Colonic mucosa (tissue), 4 donors: ENCODE measurements around the gene HSD17B4. TPM values are rescaled to one million over a fixed set of nuclear protein-coding genes. Genes with fewer than 3 reads are reported as not detected.
"Not testable (repeated sequence)": the region's sequence is repeated elsewhere in the genome, so short reads cannot be mapped to it uniquely, and the experiment has no call there.

Source experiments
- DNase-seq: peaks from one replicate; pipeline ENCODE4 v3.0.0-alpha.2; 2020
- H3K27ac ChIP-seq: fragments of 200-600 bp; one replicate; pipeline ENCODE4 v1.8.0; 2021
- H3K27me3 ChIP-seq: fragments of 200-600 bp; one replicate; pipeline ENCODE4 v1.8.0; 2021
- H3K36me3 ChIP-seq: fragments of 200-600 bp; one replicate; pipeline ENCODE4 v1.8.0; 2021
- H3K4me1 ChIP-seq: fragments of 200-600 bp; one replicate; pipeline ENCODE4 v1.8.0; 2021; ENCODE audit warnings: mild to moderate bottlenecking
- H3K4me3 ChIP-seq: fragments of 200-600 bp; one replicate; pipeline ENCODE4 v1.8.0; 2021
- H3K9ac ChIP-seq, 2 donors: one replicate each; pipeline ENCODE4 v1.7.0; 2013; ENCODE audit warnings: control low read depth in 2 of 2, low read depth in 2 of 2, low read length in 2 of 2
- H3K9me3 ChIP-seq: fragments of 200-600 bp; one replicate; pipeline ENCODE4 v1.8.0; 2021
- intact Hi-C: fragments of 100-400 bp; cut with DNase I; formaldehyde crosslinking; loops from one replicate; pipeline ENCODE4 v1.14.1; 2022
- total RNA-seq, 2 donors: library from RNA; stranded (reverse); fragmentation: NEBNext Ultra II Directional in 1 of 2; extraction: Animal tissue kit (Norgen Biotek cat#: 25700) in 1 of 2; gene quantifications; one replicate each; pipeline ENCODE4 v1.2.1, GENCODE V29; 2021
- TF ChIP-seq, protein P1 (sequence below): fragments of 200-600 bp; IDR thresholded peaks from one replicate; pipeline ENCODE4 v1.8.0; 2022; ENCODE audit warnings: antibody characterized with exemption, mild to moderate bottlenecking
- donor health status: healthy.
- donor health status: DM: no; HTN: no; CAD: no.
- donor health status: DM: no; HTN: no; CAD: no.

Gene HSD17B4
- total RNA-seq, 2 donors from 2014 or later: 252 to 304 TPM

DNA sequence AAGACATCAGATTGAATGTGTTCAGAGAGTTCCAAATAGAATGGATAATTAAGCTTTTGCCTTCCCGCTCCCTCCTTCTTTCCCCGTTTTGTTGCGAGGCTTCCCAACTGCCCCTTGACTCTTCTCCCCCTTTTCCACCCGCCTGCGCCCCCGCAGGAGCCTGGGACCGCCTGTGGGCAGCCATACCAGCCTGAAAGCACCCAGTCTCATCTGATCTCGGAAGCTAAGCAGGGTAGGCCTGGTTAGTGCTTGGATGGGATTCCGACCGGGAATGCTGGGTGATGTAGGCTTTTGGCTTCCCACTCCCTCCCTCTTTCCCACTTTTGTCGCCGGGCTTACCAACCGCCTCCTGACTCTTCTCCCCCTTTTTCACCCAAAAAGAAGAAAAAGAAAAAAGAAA, 6.8 kb upstream of the HSD17B4 start:
- H3K9me3 ChIP-seq: no peaks in the 10 kb centered on the region
- TF ChIP-seq, protein P1, sequence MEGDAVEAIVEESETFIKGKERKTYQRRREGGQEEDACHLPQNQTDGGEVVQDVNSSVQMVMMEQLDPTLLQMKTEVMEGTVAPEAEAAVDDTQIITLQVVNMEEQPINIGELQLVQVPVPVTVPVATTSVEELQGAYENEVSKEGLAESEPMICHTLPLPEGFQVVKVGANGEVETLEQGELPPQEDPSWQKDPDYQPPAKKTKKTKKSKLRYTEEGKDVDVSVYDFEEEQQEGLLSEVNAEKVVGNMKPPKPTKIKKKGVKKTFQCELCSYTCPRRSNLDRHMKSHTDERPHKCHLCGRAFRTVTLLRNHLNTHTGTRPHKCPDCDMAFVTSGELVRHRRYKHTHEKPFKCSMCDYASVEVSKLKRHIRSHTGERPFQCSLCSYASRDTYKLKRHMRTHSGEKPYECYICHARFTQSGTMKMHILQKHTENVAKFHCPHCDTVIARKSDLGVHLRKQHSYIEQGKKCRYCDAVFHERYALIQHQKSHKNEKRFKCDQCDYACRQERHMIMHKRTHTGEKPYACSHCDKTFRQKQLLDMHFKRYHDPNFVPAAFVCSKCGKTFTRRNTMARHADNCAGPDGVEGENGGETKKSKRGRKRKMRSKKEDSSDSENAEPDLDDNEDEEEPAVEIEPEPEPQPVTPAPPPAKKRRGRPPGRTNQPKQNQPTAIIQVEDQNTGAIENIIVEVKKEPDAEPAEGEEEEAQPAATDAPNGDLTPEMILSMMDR: no peak
- no peak overlapping the region for H3K27ac ChIP-seq
- no peaks in the 10 kb centered on the region for H3K36me3 ChIP-seq
- DNase-seq: no peak
- H3K27me3 ChIP-seq: no peaks in the 10 kb centered on the region
- intact Hi-C loops: no loop called here
- no peaks in the 10 kb centered on the region for H3K4me1 ChIP-seq
- no peak overlapping the region for H3K4me3 ChIP-seq
- no peak overlapping the region for H3K9ac ChIP-seq

DNA sequence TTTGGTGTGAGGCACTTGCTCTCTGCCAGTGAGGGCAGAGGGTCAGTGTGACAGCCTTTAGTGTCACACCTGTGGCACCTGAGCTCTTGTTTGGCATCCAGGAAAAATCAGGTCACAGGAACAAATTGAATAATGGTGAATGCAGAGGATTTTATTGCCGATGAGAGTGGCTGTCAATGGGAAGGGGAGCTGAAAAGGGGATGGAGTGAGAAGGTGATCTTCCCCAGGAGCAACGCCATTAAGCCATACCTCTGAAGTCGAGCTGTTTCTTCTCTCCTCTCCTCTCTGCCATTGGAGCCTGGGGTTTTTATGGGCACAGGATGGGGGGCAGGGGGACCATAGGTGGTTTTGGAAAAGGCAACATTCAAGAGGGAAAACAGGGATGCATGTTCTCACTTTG, 2.4 kb upstream of the HSD17B4 start:
- TF ChIP-seq, protein P1: no peak
- Histone ChIP-seq H3K36me3 (no peaks in the 10 kb centered on the region), H3K4me1 (no peaks in the 10 kb centered on the region), H3K9ac (no peak overlapping the region), H3K9me3 (no peaks in the 10 kb centered on the region), H3K27ac (no peak overlapping the region), H3K27me3 (no peaks in the 10 kb centered on the region), H3K4me3 (no peak overlapping the region)
- no peak for DNase-seq
- intact Hi-C loops: no loop called here

DNA sequence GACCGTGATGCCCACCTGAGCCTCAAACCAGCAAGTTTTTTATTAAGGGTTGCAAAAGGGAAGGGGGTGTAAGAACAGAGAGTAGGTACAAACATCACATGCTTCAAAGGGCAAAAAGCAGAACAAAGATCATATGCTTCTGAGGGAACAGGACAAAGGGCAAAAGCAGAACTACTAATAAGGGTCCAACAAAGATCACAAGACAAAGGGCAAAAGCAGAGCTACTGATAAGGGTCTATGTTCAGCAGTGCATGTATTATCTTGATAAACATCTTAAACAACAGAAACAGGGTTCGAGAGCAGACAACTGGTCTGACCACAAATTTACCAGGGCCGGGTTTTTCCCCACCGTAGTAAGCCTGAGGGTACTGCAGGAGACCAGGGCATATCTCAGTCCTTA, 1.7 kb upstream of the HSD17B4 start:
- DNase-seq, H3K9me3 ChIP-seq, H3K4me1 ChIP-seq, H3K27me3 ChIP-seq, H3K27ac ChIP-seq, H3K36me3 ChIP-seq, intact Hi-C loops, H3K9ac ChIP-seq, H3K4me3 ChIP-seq: not testable (repeated sequence)

DNA sequence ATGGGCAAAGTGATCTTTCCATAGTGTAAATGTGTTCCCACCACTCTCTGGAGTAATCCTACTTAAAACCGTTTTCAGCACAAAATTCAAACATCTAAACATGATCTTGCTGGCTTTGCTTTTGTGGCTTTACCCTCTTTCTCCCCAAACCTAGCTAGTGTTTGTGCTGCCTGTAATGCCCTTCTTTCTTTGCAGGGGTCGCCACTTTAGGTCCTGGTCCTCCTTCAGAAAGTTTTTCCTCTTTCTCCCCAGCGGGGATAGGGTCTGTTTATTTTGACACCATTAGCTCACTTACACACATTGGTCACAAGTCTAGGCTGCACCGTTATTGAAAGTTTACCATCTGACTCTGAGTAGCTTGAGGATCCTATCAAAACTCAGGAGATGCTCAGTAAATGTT, 736 bp upstream of the HSD17B4 start:
- TF ChIP-seq, protein P1: no peak
- H3K4me3 ChIP-seq: no peak overlapping the region
- intact Hi-C loops: no loop called here
- H3K9ac ChIP-seq: no peak overlapping the region
- no peaks in the 10 kb centered on the region for H3K9me3 ChIP-seq
- H3K36me3 ChIP-seq: no peaks in the 10 kb centered on the region
- H3K27ac ChIP-seq: no peak overlapping the region
- H3K4me1 ChIP-seq: no peaks in the 10 kb centered on the region
- no peak for DNase-seq
- H3K27me3 ChIP-seq: no peaks in the 10 kb centered on the region

DNA sequence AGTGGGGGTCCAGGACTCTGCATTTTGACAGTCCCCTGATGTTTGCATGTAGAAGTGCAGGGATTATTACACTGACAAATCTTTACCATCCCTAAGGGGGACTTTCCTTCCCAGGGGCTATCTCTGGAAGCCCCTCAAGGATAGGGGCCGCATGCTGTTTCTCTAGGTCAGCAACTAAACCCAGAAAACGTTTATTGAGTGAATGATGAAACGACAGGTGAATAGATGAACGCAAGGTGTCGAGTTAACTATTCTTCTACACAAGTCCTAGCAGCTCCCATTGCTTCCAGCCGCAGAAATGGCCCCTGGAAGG, 281 bp upstream of the HSD17B4 start:
- Histone ChIP-seq H3K36me3 (no peaks in the 10 kb centered on the region), H3K27ac (peak overlapping the region; percentile 91), H3K27me3 (no peaks in the 10 kb centered on the region), H3K9me3 (no peaks in the 10 kb centered on the region), H3K9ac (no peak overlapping the region), H3K4me1 (no peaks in the 10 kb centered on the region), H3K4me3 (peak overlapping the region; percentile 57)
- intact Hi-C loops: no loop called here
- TF ChIP-seq, protein P1: no peak
- DNase-seq: no peak

DNA sequence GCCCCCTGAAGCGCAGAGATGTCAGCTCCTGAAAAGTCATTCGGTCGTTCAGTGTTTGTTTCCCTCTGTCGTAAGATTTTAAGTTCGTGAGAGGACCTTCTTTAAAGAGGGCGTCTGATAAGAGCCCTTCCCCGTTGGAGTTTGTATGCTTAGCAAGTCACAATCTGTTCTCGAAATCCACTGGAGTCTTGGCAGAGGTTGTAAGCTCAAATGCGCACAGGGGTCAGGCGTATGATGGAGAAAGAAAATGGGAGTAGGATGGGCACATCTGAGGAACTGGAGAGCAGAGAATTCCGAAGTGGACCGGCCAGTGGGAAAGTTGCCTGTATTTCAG, 710 bp downstream of the HSD17B4 start:
- Histone ChIP-seq H3K4me1 (no peaks in the 10 kb centered on the region), H3K27ac (peak overlapping the region; percentile 91), H3K36me3 (no peaks in the 10 kb centered on the region), H3K9ac (peak overlapping the region; percentile 59 to 89), H3K4me3 (peak overlapping the region; percentile 57), H3K27me3 (no peaks in the 10 kb centered on the region), H3K9me3 (no peaks in the 10 kb centered on the region)
- TF ChIP-seq, protein P1: no peak
- peak; percentile 32 for DNase-seq
- intact Hi-C loops: no loop called here
